ENCODE results near the gene CYP4F22.
"Not testable (repeated sequence)": the region's sequence is repeated elsewhere in the genome, so short reads cannot be mapped to it uniquely, and the experiment has no call there.

CYP4F22 gene

DNA sequence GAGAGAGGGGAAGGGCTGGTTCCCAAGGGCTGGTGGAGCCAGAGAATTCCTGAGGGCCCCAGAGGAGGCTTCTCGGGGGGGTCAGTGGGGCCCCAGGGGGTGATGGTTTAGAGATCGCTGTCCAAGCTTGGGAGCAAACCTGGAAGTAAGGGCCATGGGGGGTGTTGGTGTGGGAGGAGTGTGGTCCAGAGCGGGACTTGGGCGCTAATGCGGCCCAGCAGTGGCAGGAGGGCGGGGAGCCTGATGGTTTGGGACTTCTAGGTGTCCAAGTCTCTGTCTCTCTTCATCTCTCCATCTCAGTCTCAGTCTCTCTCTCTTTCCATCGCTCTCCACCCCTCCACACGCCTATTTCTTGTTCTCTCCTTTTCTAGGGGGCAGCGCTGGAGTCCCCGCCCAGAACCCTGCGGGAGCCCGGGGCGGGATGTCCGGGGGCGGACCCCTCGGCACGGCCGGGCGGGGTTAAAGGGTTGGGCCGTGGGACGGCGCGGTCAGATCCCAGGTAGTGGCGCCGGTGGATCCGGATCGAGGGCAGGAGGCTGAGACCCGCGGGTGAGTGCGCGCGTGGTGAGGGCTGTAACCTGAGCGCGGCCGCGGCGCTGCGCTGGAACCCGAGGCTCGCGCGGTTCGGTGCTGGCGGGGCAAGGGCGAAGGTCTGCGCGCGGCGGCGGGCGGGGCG, at the start of gene CYP4F22:
Gene CYP4F22 (plus strand): TSS at position 491 of the 676 bp plus-strand sequence. CDS start 16,812 bp downstream, outside the sequence.
- peak in 1 of 2 donors; percentile 4 for DNase-seq (ENCODE audit: low read depth in 2 of 2)

DNA sequence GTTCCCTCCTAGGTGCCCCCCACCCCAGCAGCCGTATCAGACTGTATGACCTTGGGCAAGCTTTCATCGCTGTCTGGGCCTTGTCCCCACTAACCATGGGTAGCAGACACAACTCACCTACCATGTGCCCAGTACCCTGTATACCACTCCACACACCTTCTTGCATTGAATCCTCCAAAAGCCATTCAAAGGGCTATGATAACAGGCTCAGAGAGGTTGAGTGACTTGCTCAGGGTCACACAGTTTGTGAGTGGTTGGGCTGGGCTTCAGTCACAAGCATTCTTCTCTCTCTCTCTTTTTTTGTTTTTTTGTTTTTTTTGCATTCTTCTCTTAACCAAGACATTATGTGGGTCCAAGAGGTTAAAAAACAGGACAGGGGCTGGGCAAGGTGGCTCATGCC, 46.6 kb upstream of the CYP4F22 start:
- DNase-seq (ENCODE audit: low read depth in 2 of 2): no peak

DNA sequence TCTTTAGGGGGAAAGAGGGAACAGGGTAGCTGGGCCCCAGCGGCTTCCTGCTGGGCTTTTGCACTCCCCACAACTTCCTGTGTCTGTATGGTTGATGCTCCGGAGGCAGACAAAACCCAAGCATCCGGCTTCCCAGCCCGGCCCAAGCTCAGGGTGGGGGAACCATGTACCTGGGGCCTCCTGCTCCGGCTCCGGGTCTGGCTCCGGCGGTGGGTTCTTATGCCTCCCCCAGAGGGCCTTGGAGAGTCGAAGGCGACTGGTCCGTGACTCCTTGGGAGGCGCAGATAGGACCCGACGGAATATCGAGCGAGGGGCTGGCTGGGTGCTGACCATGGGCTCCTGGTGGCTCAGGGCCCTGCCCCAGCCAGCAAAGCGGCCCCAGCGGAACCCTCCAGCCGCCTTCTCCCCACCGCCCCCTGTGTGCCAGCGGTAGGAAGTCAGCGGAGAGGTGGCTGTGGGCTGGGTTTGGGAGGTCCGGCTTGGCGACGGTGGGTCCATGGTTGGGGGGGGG, 44.4 kb upstream of the CYP4F22 start:
- DNase-seq (ENCODE audit: low read depth in 2 of 2): peak; percentile 59 to 67

DNA sequence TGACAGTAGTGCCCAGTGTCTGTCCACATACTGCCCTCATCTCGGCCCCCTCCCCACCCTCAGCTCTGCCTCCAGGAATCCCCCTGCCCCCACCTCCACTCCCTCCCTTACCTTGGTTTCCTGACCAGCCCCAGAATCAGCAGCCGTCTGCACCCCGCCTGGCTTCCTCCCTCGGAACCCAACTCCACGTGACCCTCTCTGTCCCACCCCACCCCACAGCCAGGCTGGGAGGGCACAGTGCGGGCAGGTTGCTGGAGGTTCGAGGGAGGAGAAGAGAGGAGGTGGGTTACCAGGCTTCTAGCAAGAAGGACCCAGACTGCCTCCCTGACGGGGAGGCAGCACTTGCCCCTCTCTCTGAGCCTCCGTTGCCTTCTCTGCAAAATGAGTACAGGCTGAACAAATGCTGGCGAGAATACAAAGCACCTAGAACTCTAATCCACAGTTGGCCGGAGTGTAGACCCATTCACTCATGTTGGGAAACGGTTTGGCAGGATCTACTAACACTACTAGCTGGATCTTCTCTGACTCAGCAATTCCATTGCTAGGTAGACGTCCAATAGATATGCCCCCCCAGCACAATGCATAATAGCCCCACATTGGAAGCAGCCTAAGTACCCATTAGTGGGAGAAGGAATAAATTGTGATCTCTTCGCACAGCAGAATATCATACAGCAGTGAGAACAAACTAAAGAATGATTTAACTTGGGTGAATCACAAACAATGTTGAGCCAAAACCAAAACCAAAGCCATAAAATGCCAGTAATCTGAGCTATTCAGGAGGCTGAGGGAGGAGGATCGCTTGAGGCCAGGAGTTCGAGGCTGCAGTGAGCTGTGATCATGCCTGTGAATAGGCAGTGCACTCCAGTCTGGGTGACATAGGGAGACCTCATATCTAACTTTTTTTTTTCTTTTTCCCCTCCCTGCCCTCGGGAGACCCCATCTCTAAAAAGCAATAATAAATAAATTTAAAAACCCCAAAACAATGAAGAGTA, 43.6 kb upstream of the CYP4F22 start, which contains the start of gene RASAL3:
Gene RASAL3 (minus strand): TSS at position 151 of the 992 bp plus-strand sequence. CDS start 186 bp downstream, outside the sequence.
- DNase-seq (ENCODE audit: low read depth in 2 of 2): peak; percentile 45 to 54

DNA sequence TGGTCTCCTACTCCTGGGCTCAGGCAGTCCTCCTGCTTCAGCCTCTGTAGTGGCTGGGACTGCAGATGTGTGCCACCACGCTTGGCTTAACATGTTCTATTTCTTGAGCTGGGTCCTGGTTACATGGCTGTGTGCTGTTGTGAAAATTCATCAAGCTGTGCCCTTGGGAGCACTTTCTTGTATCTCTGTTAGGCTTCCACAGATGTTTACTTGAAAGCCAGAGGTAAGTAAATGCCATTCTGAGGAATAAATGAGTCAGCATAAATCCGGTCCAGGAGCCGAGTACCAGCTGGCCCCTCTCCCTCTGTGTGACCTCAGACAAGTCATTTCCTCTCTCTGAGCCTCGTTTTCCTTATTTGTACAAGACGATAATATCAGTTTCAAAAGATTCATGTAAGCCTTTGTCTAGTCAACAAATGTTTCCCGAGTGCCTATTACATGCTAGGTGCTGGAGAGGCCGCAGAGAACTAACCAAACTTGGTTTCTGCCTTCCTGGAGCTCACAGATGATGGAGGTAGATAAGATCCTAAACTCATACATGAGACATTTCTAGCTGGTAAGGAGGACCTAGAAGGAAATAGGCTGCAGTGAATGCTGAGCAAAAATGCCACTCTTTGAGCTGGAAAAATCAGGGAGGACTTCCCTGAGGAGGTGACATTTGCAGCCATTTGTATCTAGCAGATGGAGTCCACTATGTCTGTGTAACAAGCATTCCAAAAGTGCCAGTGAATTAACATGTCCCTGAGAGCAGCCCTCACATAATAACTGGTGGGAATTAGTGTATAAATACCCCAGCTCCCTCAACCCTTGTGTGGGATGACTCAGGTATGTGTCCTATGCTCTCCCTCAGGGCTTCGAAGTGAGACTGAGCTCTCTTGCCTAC, 41.2 kb upstream of the CYP4F22 start:
- DNase-seq (ENCODE audit: low read depth in 2 of 2): peak in 1 of 2 donors; percentile 53

DNA sequence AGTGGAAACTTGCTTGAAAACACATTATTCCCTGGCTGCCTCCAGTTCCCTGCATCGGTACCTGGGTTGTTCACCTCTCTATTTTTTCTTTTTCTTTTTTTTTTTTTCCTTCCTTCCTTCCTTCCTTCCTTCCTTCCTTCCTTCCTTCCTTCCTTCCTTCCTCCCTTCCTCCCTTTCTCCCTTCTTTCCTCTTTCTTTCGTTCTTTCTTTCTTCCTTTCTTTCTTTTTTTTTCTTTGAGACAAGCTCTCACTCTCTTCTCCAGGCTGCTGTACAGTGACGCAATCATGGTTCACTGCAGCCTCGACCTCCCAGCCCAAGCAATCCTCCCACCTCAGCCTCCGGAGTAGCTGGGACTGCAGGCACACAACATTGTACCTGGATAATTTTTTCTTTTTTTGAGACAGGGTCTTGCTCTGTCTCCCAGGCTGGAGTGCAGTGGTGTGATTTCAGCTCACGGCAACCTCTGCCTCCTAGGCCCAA, 40.6 kb upstream of the CYP4F22 start:
- DNase-seq (ENCODE audit: low read depth in 2 of 2): no peak

DNA sequence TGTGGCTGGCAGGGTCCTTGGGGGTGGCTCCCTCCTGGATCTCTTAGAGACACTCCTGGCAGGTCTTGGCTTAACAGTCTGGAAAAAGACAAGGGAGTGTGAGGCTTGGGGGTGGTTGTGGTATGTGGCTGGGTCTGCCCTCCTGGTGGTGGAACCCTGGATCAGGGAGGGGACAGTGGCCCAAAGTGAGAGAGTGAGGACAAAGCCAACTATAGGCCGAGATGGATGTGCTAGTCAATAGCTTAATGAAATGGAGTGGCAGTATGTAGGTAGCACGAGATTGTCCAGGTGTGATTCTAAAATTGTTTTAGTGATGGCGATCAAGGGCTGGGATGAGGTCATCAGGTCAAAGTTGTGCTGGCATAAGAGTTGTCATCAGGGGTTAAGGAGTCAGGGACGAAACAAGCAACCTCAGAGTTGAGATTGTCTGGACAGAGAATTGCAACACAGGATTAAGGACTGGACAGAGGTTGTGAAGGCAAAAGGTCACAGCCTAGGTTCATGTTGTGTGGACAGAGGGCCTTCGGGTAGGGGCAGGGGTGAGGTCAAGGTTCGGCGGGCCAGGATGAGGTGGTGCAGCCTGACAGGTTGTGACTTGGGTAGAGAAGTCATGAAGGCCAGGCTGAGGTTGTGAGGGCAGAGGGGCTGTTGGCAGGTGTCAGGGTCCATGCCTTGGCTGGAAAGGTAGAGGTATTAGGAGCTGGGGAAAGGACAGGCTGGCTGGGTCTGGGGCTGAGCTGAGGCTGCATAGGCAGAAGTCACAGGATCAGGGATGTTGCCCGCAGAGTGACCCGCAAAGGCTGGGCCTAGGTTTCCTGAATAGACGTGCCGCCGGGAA, 39.4 kb upstream of the CYP4F22 start:
- DNase-seq (ENCODE audit: low read depth in 2 of 2): no peak

DNA sequence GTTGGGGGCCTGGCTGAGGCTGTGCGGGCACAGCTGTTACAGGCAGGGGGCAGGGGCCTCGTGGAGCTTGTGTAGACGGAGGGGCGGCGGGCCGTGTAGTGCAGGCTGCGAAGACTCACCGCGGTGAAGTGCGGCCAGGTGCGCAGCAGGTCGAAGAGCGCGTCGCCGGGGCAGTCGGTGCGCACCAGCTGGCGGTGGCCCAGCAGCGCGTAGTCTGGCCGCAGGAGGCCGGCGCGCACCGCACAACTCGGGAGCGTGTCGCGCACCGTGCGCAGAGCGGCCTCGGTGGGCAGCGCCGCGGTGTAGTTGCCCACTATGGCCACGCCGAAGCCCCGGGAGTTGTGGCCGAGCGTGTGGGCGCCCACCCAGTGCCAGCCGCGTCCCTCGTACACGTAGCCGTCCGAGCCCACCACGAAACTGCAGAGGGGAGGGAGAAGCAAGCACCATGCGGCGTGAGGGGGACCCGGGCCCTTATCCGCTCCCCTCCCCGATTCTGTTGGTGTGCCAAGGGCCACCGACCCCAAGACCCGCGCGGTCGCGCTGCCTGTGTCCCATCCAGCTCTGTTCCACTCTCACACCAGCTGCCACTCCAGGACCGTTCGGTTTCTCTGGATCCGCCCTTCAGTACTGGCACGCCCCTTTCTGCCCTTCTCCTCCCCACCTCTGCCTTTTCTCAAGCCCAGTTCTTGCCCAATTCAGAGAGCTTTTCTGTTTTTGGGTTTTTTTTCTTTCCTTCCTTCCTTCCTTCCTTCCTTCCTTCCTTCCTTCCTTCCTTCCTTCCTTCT, 38.6 kb upstream of the CYP4F22 start:
- no peak for DNase-seq (ENCODE audit: low read depth in 2 of 2)

DNA sequence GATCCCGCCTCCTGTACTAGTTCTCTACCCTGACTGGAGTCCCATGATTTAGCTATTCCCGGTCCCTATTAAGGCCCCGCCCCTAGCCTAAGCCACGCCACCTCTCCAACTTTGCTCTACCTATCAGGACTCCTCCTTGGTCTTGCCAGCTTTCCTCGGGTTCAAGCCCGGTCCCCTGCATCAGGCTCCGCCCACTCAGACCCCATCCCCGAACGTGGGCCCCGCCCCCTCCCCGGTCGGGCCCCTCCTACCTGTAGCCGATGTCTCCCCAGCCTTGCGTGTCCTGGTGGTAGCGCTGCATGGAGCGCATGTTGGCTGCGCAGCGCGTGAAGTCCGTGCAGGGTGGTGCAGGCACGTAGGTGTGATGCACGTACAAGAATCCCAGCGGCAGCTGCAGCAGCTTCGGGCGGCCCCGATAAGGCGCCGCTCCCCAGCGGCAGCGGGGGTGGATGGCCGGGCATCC, 36.7 kb upstream of the CYP4F22 start:
- no peak for DNase-seq (ENCODE audit: low read depth in 2 of 2)

DNA sequence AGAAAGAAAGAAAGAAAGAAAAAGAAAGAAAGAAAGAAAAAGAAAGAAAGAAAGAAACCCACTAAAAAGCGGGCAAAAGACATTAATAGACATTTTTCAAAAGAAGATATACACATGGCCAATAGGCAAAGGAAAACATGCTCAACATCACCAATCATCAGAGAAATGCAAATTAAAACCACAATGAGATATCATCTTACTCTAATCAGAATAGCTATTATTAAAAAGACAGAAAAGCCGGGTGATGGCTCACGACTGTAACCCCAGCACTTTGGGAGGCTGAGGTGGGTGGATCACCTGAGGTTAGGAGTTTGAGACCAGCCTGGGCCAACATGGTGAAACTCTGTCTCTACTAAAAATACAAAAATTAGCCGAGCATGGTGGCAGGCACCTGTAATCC, 34.5 kb upstream of the CYP4F22 start:
- DNase-seq (ENCODE audit: low read depth in 2 of 2): not testable (repeated sequence)

DNA sequence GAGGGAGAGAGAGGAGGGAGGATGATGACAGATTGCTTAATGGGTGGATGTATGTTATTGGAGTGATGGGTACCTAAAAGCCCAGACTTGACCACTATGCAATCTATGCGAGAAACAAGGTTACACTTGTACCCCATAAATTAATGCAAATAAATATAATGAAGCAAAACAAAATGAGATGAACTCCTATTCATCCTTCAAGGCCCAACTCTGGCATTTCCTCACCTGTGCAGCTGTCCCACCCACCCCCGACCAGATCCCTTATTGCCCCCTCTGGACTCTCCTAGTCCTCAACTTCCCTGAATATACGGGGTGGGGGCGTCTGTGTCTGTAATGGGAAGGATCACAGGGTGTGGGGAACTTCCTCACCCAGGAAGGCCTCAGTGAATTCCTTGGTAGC, 33.2 kb upstream of the CYP4F22 start:
- DNase-seq (ENCODE audit: low read depth in 2 of 2): no peak

DNA sequence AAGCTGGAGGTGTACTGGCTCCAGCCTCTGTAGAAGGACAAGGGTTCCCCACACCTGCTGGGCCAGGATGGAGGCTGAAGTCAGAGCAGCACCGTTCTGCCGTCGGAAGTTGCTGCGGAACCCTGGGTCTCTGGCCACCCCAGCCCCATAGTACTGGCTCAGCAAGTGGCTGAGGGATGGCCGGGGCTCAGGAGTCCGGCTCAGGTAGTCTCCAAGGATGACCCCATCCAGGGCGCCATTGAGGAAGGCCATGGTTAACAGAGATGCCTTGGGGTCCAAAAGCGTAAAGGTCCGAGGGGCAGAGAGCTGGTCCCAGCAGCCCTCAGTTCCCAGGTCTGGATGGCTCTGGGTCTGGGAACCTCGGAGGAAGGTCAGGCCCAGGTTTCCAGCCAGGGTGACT, 32.7 kb upstream of the CYP4F22 start:
- DNase-seq (ENCODE audit: low read depth in 2 of 2): no peak

DNA sequence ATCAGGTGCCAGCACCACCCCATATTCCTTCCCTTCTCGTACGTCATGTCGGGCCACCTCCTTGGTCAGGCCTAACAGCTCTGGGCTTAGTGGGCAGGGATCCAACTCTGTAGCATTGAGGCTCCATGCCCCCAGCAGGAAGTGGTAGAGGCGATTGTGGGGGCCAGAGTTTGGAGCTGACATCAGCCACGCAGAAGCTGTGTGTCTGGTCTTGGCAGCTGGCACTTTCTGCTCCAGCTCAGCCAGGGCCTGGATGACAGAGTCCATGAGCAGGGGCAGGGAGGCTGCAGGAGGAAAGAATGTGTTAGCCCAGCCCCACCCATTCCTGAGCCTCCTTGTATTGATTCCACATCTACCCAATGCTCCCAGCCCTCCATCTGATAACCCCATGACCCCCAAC, 32.0 kb upstream of the CYP4F22 start:
- DNase-seq (ENCODE audit: low read depth in 2 of 2): no peak

DNA sequence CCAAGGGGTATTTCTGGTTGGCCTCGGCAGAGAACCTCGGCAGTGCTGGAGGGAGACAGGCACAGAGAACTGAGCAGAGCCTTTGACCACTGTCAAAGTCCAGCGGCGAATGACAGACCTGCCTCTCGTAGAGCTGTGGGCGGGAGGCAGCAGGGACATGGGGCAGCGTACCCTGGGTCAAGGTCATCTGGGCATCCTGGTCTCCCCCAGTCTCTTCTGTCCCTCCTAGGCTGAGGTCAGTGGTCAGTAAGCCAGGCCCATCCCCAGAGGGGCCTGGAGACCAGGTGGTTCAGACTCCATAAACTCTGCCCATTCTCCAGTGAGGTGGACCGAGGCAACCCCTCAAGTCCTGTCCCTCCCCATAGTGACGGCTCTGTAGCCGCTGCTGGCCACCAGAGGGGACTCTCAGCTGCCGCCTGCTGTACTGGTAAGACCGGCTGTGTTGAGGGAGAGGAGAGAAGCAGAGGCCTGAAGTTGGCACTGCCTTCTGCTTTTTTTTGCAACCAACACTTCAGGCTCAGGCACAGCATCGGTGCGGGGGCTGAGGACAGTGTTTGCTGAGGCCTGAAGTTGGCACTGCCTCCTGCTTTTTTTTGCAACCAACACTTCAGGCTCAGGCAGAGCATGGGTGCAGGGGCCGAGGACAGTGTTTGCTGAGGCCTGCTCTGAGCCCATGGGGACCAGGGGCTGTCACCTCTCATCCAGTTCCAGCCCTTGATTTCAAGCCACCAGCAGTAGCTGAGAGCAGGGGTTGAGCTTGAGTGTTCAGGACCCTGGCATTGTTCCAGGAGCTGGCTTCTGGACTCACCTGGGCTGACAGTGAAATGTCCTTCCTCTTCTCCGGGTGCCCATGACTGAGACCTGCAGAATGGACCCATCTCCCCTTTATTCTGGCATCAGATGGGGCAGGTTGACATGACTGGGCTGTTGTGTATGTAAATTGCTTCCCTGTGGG, 28.7 kb upstream of the CYP4F22 start, which contains the start of gene PGLYRP2:
Gene PGLYRP2 (minus strand): TSS at position 111 of the 955 bp plus-strand sequence. CDS start 130 bp downstream, outside the sequence.
- DNase-seq (ENCODE audit: low read depth in 2 of 2): no peak

DNA sequence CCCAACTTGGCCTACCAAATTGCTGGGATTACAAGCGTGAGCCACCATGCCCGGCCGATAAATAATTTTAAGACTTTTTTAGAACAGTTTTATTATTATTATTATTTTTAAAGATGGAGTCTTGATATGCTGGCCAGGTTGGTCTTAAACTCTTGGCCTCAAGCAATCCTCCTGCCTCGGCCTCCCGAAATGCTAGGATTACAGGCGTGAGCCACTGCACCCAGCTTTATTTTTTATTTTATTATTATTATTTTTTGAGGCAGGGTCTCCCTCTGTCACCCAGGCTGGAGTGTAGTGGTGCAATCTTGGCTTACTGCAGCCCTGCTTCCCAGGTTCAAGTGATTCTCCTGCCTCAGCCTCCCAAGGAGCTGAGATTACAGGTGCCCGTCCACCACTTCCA, 27.3 kb upstream of the CYP4F22 start:
- not testable (repeated sequence) for DNase-seq (ENCODE audit: low read depth in 2 of 2)

DNA sequence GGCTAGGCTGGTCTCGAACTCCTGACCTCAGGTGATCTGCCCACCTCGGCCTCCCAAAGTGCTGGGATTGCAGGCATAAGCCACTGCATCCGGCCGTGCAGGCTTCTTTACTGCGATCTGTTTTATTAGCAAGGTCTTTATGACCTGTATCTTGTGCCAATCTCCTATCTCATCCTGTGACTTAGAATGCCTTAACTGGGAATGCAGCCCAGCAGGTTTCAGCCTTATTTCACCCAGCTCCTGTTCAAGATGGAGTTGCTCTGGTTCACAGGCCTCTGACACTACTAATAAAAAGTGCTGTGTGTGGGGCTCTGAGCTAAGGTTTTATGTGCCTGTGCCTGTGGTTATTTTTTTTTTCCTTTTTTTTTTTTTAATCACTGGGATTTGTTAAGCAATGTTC, 22.6 kb upstream of the CYP4F22 start:
- DNase-seq (ENCODE audit: low read depth in 2 of 2): not testable (repeated sequence)

DNA sequence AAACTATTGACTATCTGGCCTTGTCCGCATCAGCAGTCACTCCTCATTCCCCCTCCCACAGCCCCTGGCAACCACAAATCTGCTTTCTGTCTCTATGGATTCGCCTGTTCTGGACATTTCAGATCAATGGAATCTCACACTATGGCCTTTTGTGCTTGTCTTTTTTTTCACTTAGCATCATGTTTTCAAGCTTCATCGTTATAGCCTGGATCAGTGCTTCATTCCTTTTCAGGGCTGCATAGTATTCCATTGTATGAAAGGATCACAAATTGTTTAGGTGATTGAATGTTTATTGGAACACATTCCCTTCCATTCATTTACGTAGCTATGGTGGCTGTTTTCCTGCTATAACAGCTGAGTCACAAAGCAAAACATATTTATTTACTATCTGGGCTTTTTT, 21.3 kb upstream of the CYP4F22 start:
- no peak for DNase-seq (ENCODE audit: low read depth in 2 of 2)

All from stimulated activated CD4-positive, alpha-beta T cell treated with anti-CD3 and anti-CD28 coated beads, Interleukin-4, amount 100 ng/mL, for 48 hours (primary cell).